RKO (cell line): ENCODE results near the gene NR4A1.
"Not testable (repeated sequence)": the region's sequence is repeated elsewhere in the genome, so short reads cannot be mapped to it uniquely, and the experiment has no call there.

Experiments used
- DNase-seq: peaks from one replicate; pipeline ENCODE4 v3.0.0-alpha.2; 2016; ENCODE audit warnings: low spot score

The NR4A1 gene

DNA sequence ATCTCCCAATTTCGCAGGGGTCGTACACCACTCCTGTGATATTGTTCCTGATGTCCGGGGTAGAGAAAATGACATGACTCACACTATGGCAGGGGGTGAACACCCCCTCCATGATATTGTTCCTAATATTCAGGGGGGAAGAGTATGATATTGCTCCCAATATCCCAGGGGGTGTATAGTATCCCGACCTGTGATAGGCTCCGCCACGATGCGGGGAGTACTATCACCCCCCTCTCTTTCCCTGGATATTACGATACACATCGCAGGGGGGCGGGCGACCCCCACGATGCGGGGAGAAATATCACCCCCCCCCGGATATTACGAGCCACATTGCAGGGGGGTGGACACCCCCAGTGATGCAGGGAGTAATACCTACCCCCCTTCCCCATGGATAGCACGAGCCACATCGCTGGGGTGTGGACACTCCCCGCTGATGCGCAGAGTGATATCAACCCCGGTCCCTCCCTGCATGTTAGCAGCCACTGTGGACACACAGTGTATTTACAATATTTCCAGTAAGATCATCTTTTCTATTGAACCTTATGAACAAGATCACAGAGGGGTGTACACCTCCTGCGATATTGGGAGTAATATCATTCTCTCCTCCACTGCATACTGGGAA lies 45.9 kb downstream of the NR4A1 start:
- no peak for DNase-seq

DNA sequence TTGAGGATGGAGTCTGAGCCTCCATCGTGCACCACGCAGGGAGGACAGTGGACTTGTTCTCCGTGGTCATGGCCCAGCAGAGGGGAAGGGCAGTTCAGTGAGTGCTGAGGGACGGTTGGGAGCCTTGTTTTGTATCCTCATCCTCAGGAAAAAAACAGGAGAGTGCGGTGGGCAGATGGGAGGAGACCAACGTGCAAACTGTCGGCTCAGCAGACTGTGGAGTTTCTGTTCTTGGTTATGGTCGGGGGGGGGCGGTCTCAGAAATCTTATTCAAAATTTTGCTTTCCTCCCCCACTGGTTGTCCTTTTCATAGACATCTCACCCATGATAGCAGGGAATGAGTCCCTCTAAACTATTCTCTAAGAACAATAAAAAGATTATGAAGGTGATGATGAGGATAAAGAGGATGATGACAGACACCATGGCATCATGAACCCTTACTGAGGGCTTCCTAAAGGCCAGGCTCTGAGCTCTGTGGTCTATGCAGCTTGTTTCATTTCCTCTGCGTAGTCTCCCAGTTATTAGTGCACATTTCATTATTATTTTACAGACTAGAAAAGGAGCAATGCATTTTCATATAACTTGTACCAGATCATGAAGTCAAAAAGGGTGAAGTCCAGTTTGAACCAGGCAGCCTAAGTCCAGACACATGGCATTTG lies 53.3 kb downstream of the NR4A1 start:
- not testable (repeated sequence) for DNase-seq
